IPS DF 6.9 (cell line): ENCODE results near the gene PPM1F.

Source experiments
- DNase-seq: peaks from one replicate; pipeline ENCODE4 v3.0.0-alpha.2; 2013; ENCODE audit warnings: low read depth, low spot score
- H3K27ac ChIP-seq: one replicate; pipeline ENCODE4 v1.5.1; 2013; ENCODE audit warnings: low read length, control low read depth
- H3K27me3 ChIP-seq: 2 replicates; pipeline ENCODE4 v1.6.1; 2013; ENCODE audit warnings: mild to moderate bottlenecking, low read length; ENCODE audit not compliant: control insufficient read depth, insufficient read depth
- H3K36me3 ChIP-seq: 2 replicates; pipeline ENCODE4 v1.6.1; 2013; ENCODE audit warnings: low read length; ENCODE audit not compliant: control insufficient read depth, insufficient read depth
- H3K4me1 ChIP-seq: 2 replicates; pipeline ENCODE4 v1.6.1; 2013; ENCODE audit warnings: low read length; ENCODE audit not compliant: control insufficient read depth, insufficient read depth
- H3K4me3 ChIP-seq: 2 replicates; pipeline ENCODE4 v1.5.1; 2013; ENCODE audit warnings: mild to moderate bottlenecking, low read length
- H3K9me3 ChIP-seq: 2 replicates; pipeline ENCODE4 v1.6.1; 2013; ENCODE audit warnings: low read length, inconsistent platforms; ENCODE audit not compliant: control insufficient read depth, insufficient read depth
- WGBS: extraction: QIAGEN DNeasy Blood & Tissue Kit; methylation state at CpG from one replicate; pipeline ENCODE4 v1.1.7; 2013; ENCODE audit warnings: mixed read lengths, missing lambda C conversion rate; ENCODE audit not compliant: insufficient read length, insufficient coverage; 5-methylcytosine and 5-hydroxymethylcytosine counted together

The PPM1F gene

GRCh38 chr22:21966643-21967516, 14.2 kb upstream of the PPM1F start:
- Histone ChIP-seq H3K9me3 (no peaks in the 10 kb centered on the region), H3K27me3 (no peaks in the 10 kb centered on the region), H3K4me1 (no peaks in the 10 kb centered on the region), H3K27ac (no peak overlapping the region), H3K4me3 (no peak overlapping the region), H3K36me3 (peaks cover 67% of the 10 kb centered on the region)
- DNase-seq, result no peak
- no CpG with 5 or more reads among the region's 16 CpGs for WGBS

- no CpG with 5 or more reads among the region's 6 CpGs for WGBS
- DNase-seq, result no peak
- Histone ChIP-seq H3K9me3 (no peaks in the 10 kb centered on the region), H3K36me3 (peaks cover 67% of the 10 kb centered on the region), H3K4me3 (no peak overlapping the region), H3K27me3 (no peaks in the 10 kb centered on the region), H3K27ac (no peak overlapping the region), H3K4me1 (no peaks in the 10 kb centered on the region; the same call in 1 of the 2 replicates)
Measured at GRCh38 chr22:21965762-21966288, 13.2 kb upstream of the PPM1F start.

GRCh38 chr22:21964918-21965484, 12.4 kb upstream of the PPM1F start:
- no CpG with 5 or more reads among the region's 6 CpGs for WGBS
- H3K4me3 ChIP-seq, result no peak overlapping the region
- H3K27me3 ChIP-seq, result no peaks in the 10 kb centered on the region
- H3K36me3 ChIP-seq, result peaks cover 61% of the 10 kb centered on the region
- H3K4me1 ChIP-seq, result no peaks in the 10 kb centered on the region; the same call in 1 of the 2 replicates
- no peaks in the 10 kb centered on the region for H3K9me3 ChIP-seq
- no peak overlapping the region for H3K27ac ChIP-seq
- DNase-seq, result no peak

DNA sequence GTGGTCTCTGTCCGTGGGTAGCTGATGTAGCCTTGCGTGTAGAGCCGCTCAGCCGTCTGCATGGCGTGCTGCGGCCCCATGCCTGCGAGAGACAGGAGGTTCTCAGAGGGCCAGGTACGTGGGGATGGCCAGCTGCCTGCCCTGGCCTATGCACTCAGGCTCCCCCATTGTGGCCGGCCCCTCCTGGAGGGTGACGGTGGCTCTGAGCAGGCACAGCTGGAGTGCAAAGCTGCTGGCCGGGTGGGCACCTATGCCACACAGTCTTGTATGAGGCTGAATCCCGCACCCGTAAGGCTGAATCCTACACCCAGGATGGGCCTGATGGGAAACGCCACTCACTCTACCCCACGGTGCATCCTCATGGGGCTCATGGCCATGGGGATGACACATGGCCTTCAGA, 11.6 kb upstream of the PPM1F start:
- Histone ChIP-seq H3K4me1 (no peaks in the 10 kb centered on the region; the same call in 1 of the 2 replicates), H3K4me3 (no peak overlapping the region), H3K27ac (no peak overlapping the region), H3K9me3 (no peaks in the 10 kb centered on the region), H3K36me3 (peaks cover 65% of the 10 kb centered on the region), H3K27me3 (no peaks in the 10 kb centered on the region)
- no peak for DNase-seq
- WGBS, result no CpG with 5 or more reads among the region's 15 CpGs

DNA sequence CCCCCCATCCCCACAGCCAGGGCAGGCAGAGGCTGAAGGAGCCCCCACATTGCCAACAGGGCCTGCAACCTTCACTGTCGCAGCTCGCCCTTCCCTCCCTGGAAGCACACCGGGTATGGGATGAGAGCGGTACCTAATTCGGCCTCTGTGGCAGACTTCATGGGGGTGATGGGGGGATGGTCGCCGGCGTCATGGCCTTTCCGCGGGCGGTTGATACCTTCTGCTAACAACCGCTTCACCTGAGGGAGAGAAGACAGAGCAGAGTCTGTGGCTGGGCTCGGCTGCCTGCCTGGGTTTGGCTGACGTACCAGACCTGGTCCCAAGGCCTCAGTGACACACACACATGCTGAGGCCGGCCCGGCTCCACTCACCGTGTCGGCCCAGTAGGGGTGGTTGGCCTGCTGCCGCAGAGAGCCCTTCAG, 11.2 kb upstream of the PPM1F start:
- H3K4me1 ChIP-seq, result no peaks in the 10 kb centered on the region; the same call in 1 of the 2 replicates
- H3K27ac ChIP-seq, result no peak overlapping the region
- WGBS, result no CpG with 5 or more reads among the region's 19 CpGs
- no peaks in the 10 kb centered on the region for H3K9me3 ChIP-seq
- no peaks in the 10 kb centered on the region for H3K27me3 ChIP-seq
- peaks cover 69% of the 10 kb centered on the region for H3K36me3 ChIP-seq
- no peak overlapping the region for H3K4me3 ChIP-seq
- DNase-seq, result no peak

GRCh38 chr22:21963286-21963685, 10.6 kb upstream of the PPM1F start:
- Histone ChIP-seq H3K4me3 (no peak overlapping the region), H3K27me3 (no peaks in the 10 kb centered on the region), H3K9me3 (no peaks in the 10 kb centered on the region), H3K36me3 (peaks cover 70% of the 10 kb centered on the region), H3K4me1 (no peaks in the 10 kb centered on the region; the same call in 1 of the 2 replicates), H3K27ac (no peak overlapping the region)
- no peak for DNase-seq
- WGBS, result no CpG with 5 or more reads among the region's 7 CpGs

DNA sequence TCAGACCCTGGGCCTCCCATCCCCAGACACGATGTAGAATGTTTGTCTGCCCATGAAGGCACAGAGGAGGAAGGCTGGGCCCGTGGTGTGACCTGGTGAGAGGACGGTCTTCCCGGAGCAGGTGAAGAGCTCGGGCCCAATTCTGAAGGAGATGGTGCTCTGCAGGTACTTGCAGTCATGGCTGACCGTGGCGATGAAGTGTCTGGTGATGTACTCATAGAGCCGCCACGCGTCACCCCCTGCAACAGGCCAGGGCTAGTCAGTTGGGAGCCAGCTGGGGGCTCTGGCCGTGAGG, 10.0 kb upstream of the PPM1F start:
- WGBS, result no CpG with 5 or more reads among the region's 11 CpGs
- DNase-seq, result no peak
- no peak overlapping the region for H3K27ac ChIP-seq
- H3K4me1 ChIP-seq, result no peaks in the 10 kb centered on the region; the same call in 1 of the 2 replicates
- H3K9me3 ChIP-seq, result no peaks in the 10 kb centered on the region
- H3K36me3 ChIP-seq, result peaks cover 64% of the 10 kb centered on the region
- H3K4me3 ChIP-seq, result no peak overlapping the region
- no peaks in the 10 kb centered on the region for H3K27me3 ChIP-seq

GRCh38 chr22:21961886-21962654, 9.4 kb upstream of the PPM1F start:
- H3K36me3 ChIP-seq, result peaks cover 59% of the 10 kb centered on the region
- H3K27me3 ChIP-seq, result no peaks in the 10 kb centered on the region
- H3K4me3 ChIP-seq, result no peak overlapping the region
- no peaks in the 10 kb centered on the region; the same call in 1 of the 2 replicates for H3K4me1 ChIP-seq
- WGBS, result no CpG with 5 or more reads among the region's 23 CpGs
- H3K27ac ChIP-seq, result no peak overlapping the region
- DNase-seq, result no peak
- no peaks in the 10 kb centered on the region for H3K9me3 ChIP-seq

- DNase-seq, result no peak
- H3K36me3 ChIP-seq, result peaks cover 53% of the 10 kb centered on the region
- H3K4me3 ChIP-seq, result no peak overlapping the region
- no CpG with 5 or more reads among the region's 18 CpGs for WGBS
- no peaks in the 10 kb centered on the region for H3K27me3 ChIP-seq
- H3K9me3 ChIP-seq, result no peaks in the 10 kb centered on the region
- H3K4me1 ChIP-seq, result no peaks in the 10 kb centered on the region; the same call in 1 of the 2 replicates
- H3K27ac ChIP-seq, result no peak overlapping the region
Measured at GRCh38 chr22:21961127-21961867, 8.6 kb upstream of the PPM1F start.
